ENCODE measurements around the gene RHBDF1. TPM values are rescaled to one million over a fixed set of nuclear protein-coding genes. Genes with fewer than 3 reads are reported as not detected.

Gene RHBDF1
- total and polyA plus RNA-seq, 12 donors: 2.3 to 55.7 (median 7.6) TPM

- Histone ChIP-seq H3K9me3 (replicated peaks in 1 of 3) (no peaks in the 10 kb centered on the region), H3K27me3 (no peaks in the 10 kb centered on the region), H3K36me3 (replicated peaks in 1 of 2) (peaks cover 0 to 16% of the 10 kb centered on the region in 2 donors), H3K4me1 (replicated peaks in 1 of 2) (peaks cover 0 to 17% of the 10 kb centered on the region in 2 donors), H3K27ac (peak overlapping the region in 2 of 5 donors; percentile 66 to 74), H3K4me3 (no peak overlapping the region)
- no peak for TF ChIP-seq POLR2A (IDR thresholded peaks at IDR 0.05)
- TF ChIP-seq CTCF (IDR thresholded peaks at IDR 0.05): no peak
- 76 to 90% (median 83%) methylated on average over 5 of the region's 5 CpGs for WGBS, 4 donors
- intact Hi-C loops (cut with DNase I): no loop called here
- DNase-seq: no peak
Measured at GRCh38 chr16:100989-101388, 28.6 kb upstream of the RHBDF1 start.

GRCh38 chr16:97822-98221, 25.4 kb upstream of the RHBDF1 start:
- H3K36me3 ChIP-seq (replicated peaks in 1 of 2): peaks cover 0 to 12% of the 10 kb centered on the region in 2 donors

GRCh38 chr16:96935-97381, 24.5 kb upstream of the RHBDF1 start:
- intact Hi-C loops (cut with DNase I): loop anchor here in 1 of 2 donors (2.0 kb wide), 1 partner anchor 30 kb away; no protein-coding TSS in a partner anchor
- H3K27ac ChIP-seq: no peak overlapping the region
- no peaks in the 10 kb centered on the region for H3K27me3 ChIP-seq
- H3K36me3 ChIP-seq (replicated peaks in 1 of 2): peaks cover 0 to 12% of the 10 kb centered on the region in 2 donors
- WGBS, 4 donors: 9 to 13% (median 11%) methylated on average over 7 to 11 of the region's 11 CpGs
- TF ChIP-seq POLR2A (IDR thresholded peaks at IDR 0.05) (no peak), CTCF (IDR thresholded peaks at IDR 0.05) (peak; percentile 97 to 100 (median 99))
- peak; percentile 87 to 95 (median 93) for DNase-seq
- no peaks in the 10 kb centered on the region for H3K9me3 ChIP-seq (replicated peaks in 1 of 3)
- no peak overlapping the region for H3K4me3 ChIP-seq
- peaks cover 0 to 5% of the 10 kb centered on the region in 2 donors for H3K4me1 ChIP-seq (replicated peaks in 1 of 2)

More at GRCh38 chr16:97822-98221, 25.4 kb upstream of the RHBDF1 start:
- Histone ChIP-seq H3K4me3 (no peak overlapping the region), H3K9me3 (replicated peaks in 1 of 3) (no peaks in the 10 kb centered on the region), H3K4me1 (replicated peaks in 1 of 2) (peaks cover 0 to 9% of the 10 kb centered on the region in 2 donors), H3K27ac (no peak overlapping the region), H3K27me3 (no peaks in the 10 kb centered on the region)
- DNase-seq: no peak
- intact Hi-C loops (cut with DNase I): loop anchor here in 1 of 2 donors (2.0 kb wide), 1 partner anchor 31 kb away; no protein-coding TSS in a partner anchor
- 70 to 92% (median 83%) methylated on average over 3 to 8 of the region's 8 CpGs for WGBS, 4 donors
- TF ChIP-seq POLR2A (IDR thresholded peaks at IDR 0.05) (no peak), CTCF (IDR thresholded peaks at IDR 0.05) (no peak)

- H3K36me3 ChIP-seq (replicated peaks in 1 of 2): peaks cover 0 to 19% of the 10 kb centered on the region in 2 donors
- no peaks in the 10 kb centered on the region for H3K9me3 ChIP-seq (replicated peaks in 1 of 3)
- TF ChIP-seq POLR2A (IDR thresholded peaks at IDR 0.05): no peak
- TF ChIP-seq CTCF (IDR thresholded peaks at IDR 0.05): no peak
- intact Hi-C loops (cut with DNase I): no loop called here
- H3K27ac ChIP-seq: no peak overlapping the region
- no peaks in the 10 kb centered on the region for H3K27me3 ChIP-seq
- H3K4me1 ChIP-seq (replicated peaks in 1 of 2): peaks cover 0 to 7% of the 10 kb centered on the region in 2 donors
- H3K4me3 ChIP-seq: no peak overlapping the region
- WGBS, 4 donors: 85 to 94% (median 90%) methylated on average over 5 of the region's 5 CpGs
- DNase-seq: no peak
Measured at GRCh38 chr16:94918-95265, 22.5 kb upstream of the RHBDF1 start.
